Thoracic aorta endothelial cell (primary cell): Measurements from ENCODE around the gene ITGA2. TPM values are rescaled to one million over a fixed set of nuclear protein-coding genes. Genes with fewer than 3 reads are reported as not detected.

ENCODE experiments used
- total RNA-seq: library from RNA; depleted of rRNA; stranded (reverse); fragments of >200 nt; gene quantifications from 2 replicates; pipeline ENCODE4 v1.2.3, GENCODE V29; 2012

ITGA2 gene
- total RNA-seq = 178 and 213 TPM in 2 replicates

GRCh38 chr5:52989025-52989780 is at the start of gene ITGA2:
TSS of gene ITGA2 (plus strand) at chr5:52989352. CDS start at chr5:52989469, 117 bp downstream.

GRCh38 chr5:53109443-53110127 is 120.4 kb downstream of the ITGA2 start, which contains the start of gene MOCS2:
TSS of gene MOCS2 (minus strand) at chr5:53109757. CDS start at chr5:53107174, 2,583 bp downstream.

Other genes starting within 250 kb of the ITGA2 start
- 3.5 and 11.2 TPM in 2 replicates for gene ITGA1, start 201.4 kb upstream of the ITGA2 start, total RNA-seq
- 12.8 and 16.4 TPM in 2 replicates for gene PELO, start 201.4 kb upstream of the ITGA2 start, total RNA-seq
- 47.5 and 53.2 TPM in 2 replicates for gene MOCS2, start 120.4 kb downstream of the ITGA2 start, total RNA-seq